ENCODE measurements around the gene RCBTB2.

DNA sequence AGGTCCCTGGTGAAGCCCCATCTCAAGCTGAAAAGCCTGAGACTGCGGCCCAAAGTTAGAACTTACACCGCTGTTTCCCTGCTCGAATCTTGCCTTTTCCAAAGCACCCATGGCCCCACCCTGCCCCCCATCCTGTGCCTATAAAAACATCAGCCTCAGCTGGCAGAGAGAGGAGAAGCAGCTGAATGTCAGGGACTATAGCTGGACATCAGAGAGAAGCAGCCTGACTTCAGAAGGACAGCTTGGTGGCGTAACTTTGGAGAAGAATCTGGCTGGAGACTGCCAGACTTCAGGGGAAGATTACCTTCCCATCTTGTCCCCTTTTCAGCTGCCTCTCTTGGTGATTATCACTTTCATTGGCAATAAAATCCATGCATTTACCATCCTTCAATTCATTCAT lies 9.3 kb upstream of the RCBTB2 start:
- TF ChIP-seq, protein P1, sequence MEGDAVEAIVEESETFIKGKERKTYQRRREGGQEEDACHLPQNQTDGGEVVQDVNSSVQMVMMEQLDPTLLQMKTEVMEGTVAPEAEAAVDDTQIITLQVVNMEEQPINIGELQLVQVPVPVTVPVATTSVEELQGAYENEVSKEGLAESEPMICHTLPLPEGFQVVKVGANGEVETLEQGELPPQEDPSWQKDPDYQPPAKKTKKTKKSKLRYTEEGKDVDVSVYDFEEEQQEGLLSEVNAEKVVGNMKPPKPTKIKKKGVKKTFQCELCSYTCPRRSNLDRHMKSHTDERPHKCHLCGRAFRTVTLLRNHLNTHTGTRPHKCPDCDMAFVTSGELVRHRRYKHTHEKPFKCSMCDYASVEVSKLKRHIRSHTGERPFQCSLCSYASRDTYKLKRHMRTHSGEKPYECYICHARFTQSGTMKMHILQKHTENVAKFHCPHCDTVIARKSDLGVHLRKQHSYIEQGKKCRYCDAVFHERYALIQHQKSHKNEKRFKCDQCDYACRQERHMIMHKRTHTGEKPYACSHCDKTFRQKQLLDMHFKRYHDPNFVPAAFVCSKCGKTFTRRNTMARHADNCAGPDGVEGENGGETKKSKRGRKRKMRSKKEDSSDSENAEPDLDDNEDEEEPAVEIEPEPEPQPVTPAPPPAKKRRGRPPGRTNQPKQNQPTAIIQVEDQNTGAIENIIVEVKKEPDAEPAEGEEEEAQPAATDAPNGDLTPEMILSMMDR (IDR thresholded peaks at IDR 0.05 in 2 of 3, conservative IDR thresholded peaks at IDR 0.05 in 1 of 3; ENCODE audit: insufficient read depth in 2 of 3, low read depth in 1 of 3, low read length in 3 of 3): no peak
- TF ChIP-seq SMARCA5 (IDR thresholded peaks at IDR 0.05) (no peak), PPARD (CRISPR knock-in tag; IDR thresholded peaks at IDR 0.05) (no peak), FOXP1 (CRISPR knock-in tag; IDR thresholded peaks at IDR 0.05) (no peak), FOXJ3 (CRISPR knock-in tag; IDR thresholded peaks at IDR 0.05) (no peak)
- TF ChIP-seq, protein P2, sequence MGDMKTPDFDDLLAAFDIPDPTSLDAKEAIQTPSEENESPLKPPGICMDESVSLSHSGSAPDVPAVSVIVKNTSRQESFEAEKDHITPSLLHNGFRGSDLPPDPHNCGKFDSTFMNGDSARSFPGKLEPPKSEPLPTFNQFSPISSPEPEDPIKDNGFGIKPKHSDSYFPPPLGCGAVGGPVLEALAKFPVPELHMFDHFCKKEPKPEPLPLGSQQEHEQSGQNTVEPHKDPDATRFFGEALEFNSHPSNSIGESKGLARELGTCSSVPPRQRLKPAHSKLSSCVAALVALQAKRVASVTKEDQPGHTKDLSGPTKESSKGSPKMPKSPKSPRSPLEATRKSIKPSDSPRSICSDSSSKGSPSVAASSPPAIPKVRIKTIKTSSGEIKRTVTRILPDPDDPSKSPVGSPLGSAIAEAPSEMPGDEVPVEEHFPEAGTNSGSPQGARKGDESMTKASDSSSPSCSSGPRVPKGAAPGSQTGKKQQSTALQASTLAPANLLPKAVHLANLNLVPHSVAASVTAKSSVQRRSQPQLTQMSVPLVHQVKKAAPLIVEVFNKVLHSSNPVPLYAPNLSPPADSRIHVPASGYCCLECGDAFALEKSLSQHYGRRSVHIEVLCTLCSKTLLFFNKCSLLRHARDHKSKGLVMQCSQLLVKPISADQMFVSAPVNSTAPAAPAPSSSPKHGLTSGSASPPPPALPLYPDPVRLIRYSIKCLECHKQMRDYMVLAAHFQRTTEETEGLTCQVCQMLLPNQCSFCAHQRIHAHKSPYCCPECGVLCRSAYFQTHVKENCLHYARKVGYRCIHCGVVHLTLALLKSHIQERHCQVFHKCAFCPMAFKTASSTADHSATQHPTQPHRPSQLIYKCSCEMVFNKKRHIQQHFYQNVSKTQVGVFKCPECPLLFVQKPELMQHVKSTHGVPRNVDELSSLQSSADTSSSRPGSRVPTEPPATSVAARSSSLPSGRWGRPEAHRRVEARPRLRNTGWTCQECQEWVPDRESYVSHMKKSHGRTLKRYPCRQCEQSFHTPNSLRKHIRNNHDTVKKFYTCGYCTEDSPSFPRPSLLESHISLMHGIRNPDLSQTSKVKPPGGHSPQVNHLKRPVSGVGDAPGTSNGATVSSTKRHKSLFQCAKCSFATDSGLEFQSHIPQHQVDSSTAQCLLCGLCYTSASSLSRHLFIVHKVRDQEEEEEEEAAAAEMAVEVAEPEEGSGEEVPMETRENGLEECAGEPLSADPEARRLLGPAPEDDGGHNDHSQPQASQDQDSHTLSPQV (IDR thresholded peaks at IDR 0.05): no peak
